HepG2 (cell line): ENCODE measurements around the gene EVI2B. TPM values are rescaled to one million over a fixed set of nuclear protein-coding genes. Genes with fewer than 3 reads are reported as not detected.
"Not testable (repeated sequence)": the region's sequence is repeated elsewhere in the genome, so short reads cannot be mapped to it uniquely, and the experiment has no call there.

Experiments used
- ATAC-seq: fragments of 200-7000 bp; cut with Tn5 transposase; 3 replicates; pipeline ENCODE4 v1.9.1; 2020; ENCODE audit warnings: mild to moderate bottlenecking, moderate library complexity
- BruUV-seq: library from RNA; stranded (reverse); fragments of 400-500 nt; replicated peaks from 2 replicates; lab custom pipeline; 2021; lab: Mats Ljungman, UMichigan
- CTCF ChIA-PET: fragments of 300-600 bp; formaldehyde crosslinking; extraction: SDS; loops from one replicate; lab custom pipeline; 2021; ENCODE audit warnings: low total read pairs, inconsistent platforms, low intra/inter-chr PET ratio; lab: Yijun Ruan, JAX
- POLR2A ChIA-PET: fragments of 350-600 bp; sonication (Branson Sonifier 250); formaldehyde crosslinking; loops from one replicate; lab custom pipeline; 2020; ENCODE audit warnings: antibody characterized with exemption, inconsistent platforms; lab: Yijun Ruan, JAX
- DNase-seq: peaks from one replicate; pipeline ENCODE4 v3.0.0-alpha.2; 2015; ENCODE audit warnings: low spot score
- FAIRE-seq: peaks from 3 replicates; lab custom pipeline; 2011; peaks lifted over from hg19 to GRCh38; lab: Jason Lieb, UNC
- H2AFZ ChIP-seq: one replicate; pipeline ENCODE4 v1.6.1; 2011; ENCODE audit warnings: low read length, inconsistent platforms
- H3K27ac ChIP-seq: fragments of 300-600 bp; 3 replicates; pipeline ENCODE4 v1.8.0; 2011; ENCODE audit warnings: mixed run types, mild to moderate bottlenecking, mixed read lengths, low read length, inconsistent platforms; ENCODE audit not compliant: insufficient read depth; ENCODE audit errors: extremely low read length
- H3K27me3 ChIP-seq, 2 experiments: fragments of 200-600 bp in 1 of 2; 2 replicates in 1 of 2; 3 replicates in 1 of 2; pipeline versions ENCODE4 v1.6.0 to v1.8.0; 2011; ENCODE audit warnings: low read length in 2 of 2, mild to moderate bottlenecking in 2 of 2, moderate library complexity in 2 of 2, inconsistent platforms in 1 of 2; ENCODE audit not compliant: insufficient read depth in 2 of 2, control insufficient read depth in 1 of 2
- H3K36me3 ChIP-seq, 2 experiments: fragments of 200-600 bp in 1 of 2; replicated peaks in 1 of 2; 2 replicates in 1 of 2; 3 replicates in 1 of 2; pipeline versions ENCODE4 v1.5.1 to v1.8.0; 2011; ENCODE audit warnings: low read length in 2 of 2, inconsistent platforms in 1 of 2; ENCODE audit not compliant: insufficient read depth in 2 of 2, control insufficient read depth in 1 of 2
- H3K4me1 ChIP-seq: 2 replicates; pipeline ENCODE4 v1.5.1; 2012; ENCODE audit warnings: low read length, inconsistent platforms; ENCODE audit not compliant: insufficient read depth
- H3K4me2 ChIP-seq: 2 replicates; pipeline ENCODE4 v1.6.0; 2011; ENCODE audit warnings: low read depth, low read length, inconsistent platforms
- H3K4me3 ChIP-seq, 3 experiments: fragments of 200-600 bp in 1 of 3; sonication (generic), shearing (Covaris generic) in 1 of 3; replicated peaks in 1 of 3; 2 replicates each; pipeline ENCODE4 v1.5.1; 2011 to 2016; ENCODE audit warnings: low read length in 3 of 3, inconsistent platforms in 2 of 3, low read depth in 2 of 3, mild to moderate bottlenecking in 2 of 3, control low read depth in 1 of 3, mixed read lengths in 1 of 3; ENCODE audit not compliant: insufficient read depth in 1 of 3
- H3K79me2 ChIP-seq: one replicate; pipeline ENCODE4 v1.6.1; 2011; ENCODE audit warnings: low read length, inconsistent platforms; ENCODE audit not compliant: insufficient read depth
- H3K9ac ChIP-seq: 2 replicates; pipeline ENCODE4 v1.6.0; 2011; ENCODE audit warnings: mild to moderate bottlenecking, low read depth, low read length, inconsistent platforms; ENCODE audit not compliant: insufficient read depth
- H3K9me3 ChIP-seq: 2 replicates; pipeline ENCODE4 v1.5.1; 2012; ENCODE audit warnings: mild to moderate bottlenecking, low read length
- H4K20me1 ChIP-seq: 2 replicates; pipeline ENCODE4 v1.6.0; 2011; ENCODE audit warnings: inconsistent platforms, mild to moderate bottlenecking, low read length, moderate library complexity; ENCODE audit not compliant: insufficient read depth
- BCL3 ChIP-seq: sonication (generic); formaldehyde crosslinking; IDR thresholded peaks from 2 replicates; pipeline ENCODE4 v1.5.1; 2020; ENCODE audit warnings: mild to moderate bottlenecking, missing genetic modification reagents, moderate library complexity
- FOXO1 ChIP-seq: sonication (generic); formaldehyde crosslinking; IDR thresholded peaks from 2 replicates; pipeline ENCODE4 v1.4.0; 2020; ENCODE audit warnings: missing genetic modification reagents
- KDM4B ChIP-seq: sonication (generic); formaldehyde crosslinking; IDR thresholded peaks from 2 replicates; pipeline ENCODE4 v1.4.0; 2020; ENCODE audit warnings: missing genetic modification reagents
- KLF11 ChIP-seq: IDR thresholded peaks from 2 replicates; pipeline ENCODE4 v1.6.1; 2016; ENCODE audit warnings: missing compliant biosample characterization
- PLRG1 ChIP-seq: fragments of 450-650 bp; conservative IDR thresholded peaks from 2 replicates; pipeline ENCODE4 v1.6.1; 2016
- ZNF276 ChIP-seq: sonication (generic); formaldehyde crosslinking; IDR thresholded peaks from 2 replicates; pipeline ENCODE4 v1.4.0; 2020; ENCODE audit warnings: mild to moderate bottlenecking, low read depth, missing genetic modification reagents
- ZNF780A ChIP-seq: sonication (generic); formaldehyde crosslinking; IDR thresholded peaks from 2 replicates; pipeline ENCODE4 v1.8.0; 2022; ENCODE audit warnings: mild to moderate bottlenecking, missing genetic modification reagents, moderate library complexity
- WGBS: methylation state at CpG from one replicate; pipeline ENCODE4 v1.1.6; 2017; ENCODE audit warnings: low lambda C conversion rate; 5-methylcytosine and 5-hydroxymethylcytosine counted together
- in situ Hi-C: cut with HindIII; loops from 2 replicates; pipeline ENCODE4 v1.10.0; 2017; ENCODE audit warnings: low pct_unique_long_range_greater_than_20kb; ENCODE audit not compliant: extremely low pct_ligation_motif_present
- intact Hi-C: fragments of 100-400 bp; cut with micrococcal nuclease; formaldehyde crosslinking; loops from one replicate; pipeline ENCODE4 v1.10.0; 2022; ENCODE audit not compliant: unreplicated experiment
- polyA plus RNA-seq, 8 experiments: library from polyadenylated mRNA; depleted of rRNA in 3 of 8; stranded (reverse) in 7 of 8; unstranded in 1 of 8; fragments of >200 nt; fragmentation: Illumina TruSeq in 4 of 8; extraction: Trizol in 4 of 8; gene quantifications; 2 replicates each; pipeline versions ENCODE4 v1.2.1 to v1.2.3, GENCODE V29; 2011 to 2016; ENCODE audit warnings: low read depth in 4 of 8, missing spikeins in 1 of 8, mixed read lengths in 1 of 8; ENCODE audit not compliant: insufficient read depth in 1 of 8
- total RNA-seq, 5 experiments: library from RNA; depleted of rRNA; stranded (reverse); fragments of >200 nt; fragmentation: Illumina TruSeq; extraction: Trizol; gene quantifications; 2 replicates each; pipeline ENCODE4 v1.2.3, GENCODE V29; 2016; ENCODE audit warnings: low read depth in 1 of 5
- TF ChIP-seq, protein P1 (sequence below): sonication (generic); formaldehyde crosslinking; IDR thresholded peaks from 2 replicates; pipeline ENCODE4 v1.9.0; 2021; ENCODE audit warnings: missing genetic modification reagents, mild to moderate bottlenecking, borderline replicate concordance

Gene EVI2B
- total and polyA plus RNA-seq, 2 of the 13 experiments (the other 11 are each of a cell fraction or from before 2014, with no cell fraction given): not detected

GRCh38 chr17:31345191-31345747, 31.4 kb upstream of the EVI2B start:
- H3K9me3 ChIP-seq, intact Hi-C loops, DNase-seq, H3K27ac ChIP-seq, CTCF ChIA-PET, H3K4me2 ChIP-seq, H3K79me2 ChIP-seq, FAIRE-seq, BruUV-seq, H2AFZ ChIP-seq, POLR2A ChIA-PET, H3K4me3 ChIP-seq, H3K27me3 ChIP-seq, H4K20me1 ChIP-seq, in situ Hi-C loops, H3K4me1 ChIP-seq, H3K9ac ChIP-seq: not testable (repeated sequence)
- peak; percentile 53 for ATAC-seq
- 93% methylated on average over 14 of the region's 34 CpGs for WGBS
- H3K36me3 ChIP-seq: peaks cover 0 to 21% of the 10 kb centered on the region in 2 experiments; a peak in 3 of 5 replicates

GRCh38 chr17:31339906-31340661, 26.2 kb upstream of the EVI2B start:
- FAIRE-seq (no peak), DNase-seq (no peak), ATAC-seq (no peak)
- Histone ChIP-seq H3K9ac (no peak overlapping the region), H2AFZ (no peak overlapping the region), H3K36me3 (peaks cover 0 to 21% of the 10 kb centered on the region in 2 experiments; a peak in 3 of 5 replicates), H3K4me3 (no peak overlapping the region), H3K79me2 (no peaks in the 10 kb centered on the region), H3K27me3 (no peaks in the 10 kb centered on the region), H3K27ac (no peak overlapping the region), H3K9me3 (no peaks in the 10 kb centered on the region), H4K20me1 (no peaks in the 10 kb centered on the region), H3K4me1 (no peaks in the 10 kb centered on the region), H3K4me2 (no peak overlapping the region)
- POLR2A ChIA-PET: no interaction called here
- intact Hi-C loops (no loop called here), in situ Hi-C loops (no loop called here)
- CTCF ChIA-PET: no interaction called here
- no peak for TF ChIP-seq FOXO1 (CRISPR knock-in tag)
- TF ChIP-seq ZNF780A: no peak
- TF ChIP-seq, protein P1, sequence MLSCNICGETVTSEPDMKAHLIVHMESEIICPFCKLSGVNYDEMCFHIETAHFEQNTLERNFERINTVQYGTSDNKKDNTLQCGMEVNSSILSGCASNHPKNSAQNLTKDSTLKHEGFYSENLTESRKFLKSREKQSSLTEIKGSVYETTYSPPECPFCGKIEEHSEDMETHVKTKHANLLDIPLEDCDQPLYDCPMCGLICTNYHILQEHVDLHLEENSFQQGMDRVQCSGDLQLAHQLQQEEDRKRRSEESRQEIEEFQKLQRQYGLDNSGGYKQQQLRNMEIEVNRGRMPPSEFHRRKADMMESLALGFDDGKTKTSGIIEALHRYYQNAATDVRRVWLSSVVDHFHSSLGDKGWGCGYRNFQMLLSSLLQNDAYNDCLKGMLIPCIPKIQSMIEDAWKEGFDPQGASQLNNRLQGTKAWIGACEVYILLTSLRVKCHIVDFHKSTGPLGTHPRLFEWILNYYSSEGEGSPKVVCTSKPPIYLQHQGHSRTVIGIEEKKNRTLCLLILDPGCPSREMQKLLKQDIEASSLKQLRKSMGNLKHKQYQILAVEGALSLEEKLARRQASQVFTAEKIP (CRISPR knock-in tag): no peak
- no peak for TF ChIP-seq KDM4B (CRISPR knock-in tag)
- TF ChIP-seq PLRG1: no peak
- TF ChIP-seq KLF11 (CRISPR knock-in tag): no peak
- TF ChIP-seq BCL3 (CRISPR knock-in tag): no peak
- no peak for TF ChIP-seq ZNF276
- 96% methylated on average over 6 of the region's 6 CpGs for WGBS
- BruUV-seq: TSS peak; percentile 28
